SK-N-SH (cell line): ENCODE measurements around the gene RBBP8NL. TPM values are rescaled to one million over a fixed set of nuclear protein-coding genes. Genes with fewer than 3 reads are reported as not detected.

Source experiments
- CTCF ChIA-PET: fragments of 300-600, 350-600 bp; formaldehyde crosslinking; extraction: SDS; loops from one replicate; lab custom pipeline; 2021; lab: Yijun Ruan, JAX
- POLR2A ChIA-PET: fragments of 350-600 bp; sonication (Branson Sonifier 250); formaldehyde crosslinking; extraction: SDS; loops from one replicate; lab custom pipeline; 2020; ENCODE audit warnings: antibody characterized with exemption, inconsistent platforms; lab: Yijun Ruan, JAX
- DNase-seq: peaks from one replicate; pipeline ENCODE4 v3.0.0; 2012
- H2AFZ ChIP-seq: fragments of 200-600 bp; sonication (generic); 2 replicates; pipeline ENCODE4 v1.8.1; 2016; ENCODE audit warnings: antibody characterized with exemption, mild to moderate bottlenecking, low read depth
- H3F3A ChIP-seq: fragments of 200-600 bp; sonication (generic); replicated peaks from 2 replicates; pipeline ENCODE3; 2016; ENCODE audit warnings: antibody characterized with exemption, mild to moderate bottlenecking; ENCODE audit not compliant: insufficient read depth
- H3K27ac ChIP-seq, 2 experiments: fragments of 200-500 bp in 1 of 2; fragments of 200-600 bp in 1 of 2; sonication (Bioruptor generic) in 1 of 2; sonication (generic), shearing (Covaris generic) in 1 of 2; 2 replicates each; pipeline versions ENCODE4 v1.5.1 to v1.6.1; 2014 to 2016; ENCODE audit warnings: low read depth in 2 of 2, inconsistent platforms in 1 of 2, low read length in 1 of 2, mild to moderate bottlenecking in 1 of 2, mixed read lengths in 1 of 2
- H3K27me3 ChIP-seq: fragments of 200-600 bp; sonication (generic), shearing (Covaris generic); 2 replicates; pipeline ENCODE4 v1.6.1; 2016; ENCODE audit warnings: mixed run types; ENCODE audit not compliant: insufficient read depth
- H3K36me3 ChIP-seq, 2 experiments: fragments of 200-500 bp in 1 of 2; fragments of 200-600 bp in 1 of 2; sonication (Bioruptor generic) in 1 of 2; sonication (generic) in 1 of 2; replicated peaks in 1 of 2; 2 replicates each; pipeline versions ENCODE3 to v1.5.1; 2014 to 2016; ENCODE audit warnings: low read length in 1 of 2, mild to moderate bottlenecking in 1 of 2; ENCODE audit not compliant: insufficient read depth in 2 of 2, control insufficient read depth in 1 of 2
- H3K4me1 ChIP-seq, 2 experiments: fragments of 200-500 bp in 1 of 2; fragments of 200-600 bp in 1 of 2; sonication (Bioruptor generic) in 1 of 2; sonication (generic), shearing (Covaris generic) in 1 of 2; 2 replicates each; pipeline versions ENCODE4 v1.5.1 to v1.6.1; 2014 to 2016; ENCODE audit warnings: low read depth in 1 of 2, low read length in 1 of 2, mixed run types in 1 of 2; ENCODE audit not compliant: insufficient read depth in 2 of 2, control insufficient read depth in 1 of 2
- H3K4me2 ChIP-seq: fragments of 200-600 bp; sonication (generic), shearing (Covaris generic); 2 replicates; pipeline ENCODE4 v1.6.1; 2017; ENCODE audit warnings: mixed run types
- H3K4me3 ChIP-seq, 2 experiments: fragments of 200-500 bp in 1 of 2; fragments of 200-600 bp in 1 of 2; sonication (Bioruptor generic) in 1 of 2; sonication (generic), shearing (Covaris generic) in 1 of 2; 2 replicates each; pipeline versions ENCODE4 v1.5.1 to v1.8.1; 2014 to 2016; ENCODE audit warnings: low read depth in 2 of 2, inconsistent platforms in 1 of 2, low read length in 1 of 2, mild to moderate bottlenecking in 1 of 2, mixed read lengths in 1 of 2, moderate library complexity in 1 of 2
- H3K79me2 ChIP-seq: fragments of 200-600 bp; sonication (generic); 2 replicates; pipeline ENCODE4 v1.8.1; 2017; ENCODE audit warnings: mild to moderate bottlenecking; ENCODE audit not compliant: insufficient read depth
- H3K9ac ChIP-seq: fragments of 200-600 bp; sonication (generic); 2 replicates; pipeline ENCODE4 v1.6.1; 2017; ENCODE audit warnings: mixed run types
- H3K9me2 ChIP-seq: fragments of 200-600 bp; sonication (generic); 2 replicates; pipeline ENCODE4 v1.6.1; 2017; ENCODE audit warnings: mixed run types
- H3K9me3 ChIP-seq: fragments of 200-600 bp; sonication (generic); 2 replicates; pipeline ENCODE4 v1.6.1; 2017; ENCODE audit warnings: mixed run types, mild to moderate bottlenecking, moderate library complexity
- H4K20me1 ChIP-seq: fragments of 200-600 bp; sonication (generic); 2 replicates; pipeline ENCODE4 v1.6.1; 2017; ENCODE audit warnings: mild to moderate bottlenecking, mixed run types; ENCODE audit not compliant: insufficient read depth
- CHD2 ChIP-seq: fragments of 150-350 bp; IDR thresholded peaks from 2 replicates; pipeline ENCODE4 v1.6.1; 2018; ENCODE audit warnings: low read length; ENCODE audit not compliant: partially characterized antibody
- ELF1 ChIP-seq: IDR thresholded peaks from 2 replicates; pipeline ENCODE4 v1.4.0; 2012
- EP300 ChIP-seq, 2 experiments: IDR thresholded peaks; 2 replicates each; pipeline versions ENCODE4 v1.4.0 to v1.6.1; 2012; ENCODE audit warnings: borderline replicate concordance in 1 of 2, low read depth in 1 of 2, low read length in 1 of 2
- EZH2phosphoT487 ChIP-seq: fragments of 200-600 bp; sonication (generic); IDR thresholded peaks from 2 replicates; pipeline ENCODE4 v1.6.1; 2017; ENCODE audit warnings: low read depth, mixed run types, mild to moderate bottlenecking, antibody characterized with exemption, moderate library complexity, borderline replicate concordance
- FOSL2 ChIP-seq: IDR thresholded peaks from 2 replicates; pipeline ENCODE4 v1.4.0; 2012; ENCODE audit warnings: low read depth, mild to moderate bottlenecking, moderate library complexity, borderline replicate concordance
- JUND ChIP-seq: IDR thresholded peaks from 2 replicates; pipeline ENCODE4 v1.4.0; 2012
- MEF2A ChIP-seq: IDR thresholded peaks from 2 replicates; pipeline ENCODE4 v1.4.0; 2012; ENCODE audit warnings: low read depth, borderline replicate concordance
- NFIC ChIP-seq: IDR thresholded peaks from 2 replicates; pipeline ENCODE4 v1.4.0; 2012; ENCODE audit warnings: borderline replicate concordance
- TAF1 ChIP-seq: IDR thresholded peaks from 2 replicates; pipeline ENCODE4 v1.6.1; 2012; ENCODE audit warnings: low read depth, mild to moderate bottlenecking, low read length, moderate library complexity, borderline replicate concordance
- TCF12 ChIP-seq: IDR thresholded peaks from 2 replicates; pipeline ENCODE4 v1.4.0; 2012
- USF1 ChIP-seq: IDR thresholded peaks from 2 replicates; pipeline ENCODE4 v1.4.0; 2012; ENCODE audit warnings: low read depth, borderline replicate concordance
- WGBS: methylation state at CpG from one replicate; pipeline ENCODE4 v1.1.6; 2017; ENCODE audit warnings: low lambda C conversion rate; 5-methylcytosine and 5-hydroxymethylcytosine counted together
- polyA plus RNA-seq, 3 experiments: library from polyadenylated mRNA; depleted of rRNA; stranded (reverse); fragments of >200 nt; gene quantifications; 2 replicates each; pipeline ENCODE4 v1.2.3, GENCODE V29; 2012
- TF ChIP-seq, protein P1 (sequence below): IDR thresholded peaks from 2 replicates; pipeline ENCODE4; 2012
- TF ChIP-seq, protein P2 (sequence below): fragments of 200-600 bp; sonication (generic); IDR thresholded peaks from 2 replicates; pipeline ENCODE4 v1.6.1; 2017; ENCODE audit warnings: antibody characterized with exemption, mild to moderate bottlenecking, moderate library complexity
- TF ChIP-seq, protein P3 (sequence below): IDR thresholded peaks from 2 replicates; pipeline ENCODE4 v1.4.0; 2012; ENCODE audit warnings: low read depth, borderline replicate concordance

RBBP8NL gene
- polyA plus RNA-seq, 1 of the 3 experiments (the other 2 are of a cell fraction): not detected

DNA sequence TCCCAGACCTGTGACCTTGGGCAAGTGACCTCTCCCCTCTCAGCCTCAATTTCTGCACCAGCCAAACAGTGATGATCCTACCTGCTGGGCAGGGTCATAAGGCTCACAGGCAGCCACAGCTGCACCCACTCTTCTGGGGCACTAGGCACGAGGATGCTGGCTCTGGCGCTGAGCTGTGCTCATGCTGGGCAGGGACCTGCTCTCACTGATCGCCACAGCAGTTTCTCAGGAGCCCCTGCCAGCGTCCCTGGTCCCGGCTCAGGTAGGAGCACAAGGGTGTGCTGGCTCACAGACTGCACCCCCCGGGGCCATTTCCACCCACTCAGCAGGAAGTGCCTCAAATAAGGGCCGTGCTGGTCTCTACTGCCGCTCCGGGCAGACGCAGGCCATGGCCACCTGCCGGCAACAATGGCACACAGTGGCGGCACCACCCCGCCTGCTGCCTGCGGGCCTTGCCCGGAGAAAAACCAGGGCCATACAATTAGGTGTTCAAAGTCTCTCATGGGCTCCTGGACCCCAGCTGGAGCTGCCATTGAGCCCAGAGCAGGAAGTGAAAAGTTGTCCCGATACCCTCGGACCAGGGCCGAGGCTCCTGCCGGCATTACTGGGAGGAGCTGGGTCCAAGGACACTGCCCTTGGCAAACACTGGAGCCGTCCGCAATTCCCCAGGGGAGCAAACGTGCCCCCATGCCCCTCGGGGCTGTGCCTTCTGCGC lies 15.7 kb downstream of the RBBP8NL start (continued):
- TF ChIP-seq NFIC (no peak), MEF2A (no peak), TCF12 (no peak), CHD2 (no peak), EZH2phosphoT487 (no peak)
- TF ChIP-seq, protein P1, sequence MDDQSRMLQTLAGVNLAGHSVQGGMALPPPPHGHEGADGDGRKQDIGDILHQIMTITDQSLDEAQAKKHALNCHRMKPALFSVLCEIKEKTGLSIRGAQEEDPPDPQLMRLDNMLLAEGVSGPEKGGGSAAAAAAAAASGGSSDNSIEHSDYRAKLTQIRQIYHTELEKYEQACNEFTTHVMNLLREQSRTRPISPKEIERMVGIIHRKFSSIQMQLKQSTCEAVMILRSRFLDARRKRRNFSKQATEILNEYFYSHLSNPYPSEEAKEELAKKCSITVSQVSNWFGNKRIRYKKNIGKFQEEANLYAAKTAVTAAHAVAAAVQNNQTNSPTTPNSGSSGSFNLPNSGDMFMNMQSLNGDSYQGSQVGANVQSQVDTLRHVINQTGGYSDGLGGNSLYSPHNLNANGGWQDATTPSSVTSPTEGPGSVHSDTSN: no peak
- TF ChIP-seq, protein P2, sequence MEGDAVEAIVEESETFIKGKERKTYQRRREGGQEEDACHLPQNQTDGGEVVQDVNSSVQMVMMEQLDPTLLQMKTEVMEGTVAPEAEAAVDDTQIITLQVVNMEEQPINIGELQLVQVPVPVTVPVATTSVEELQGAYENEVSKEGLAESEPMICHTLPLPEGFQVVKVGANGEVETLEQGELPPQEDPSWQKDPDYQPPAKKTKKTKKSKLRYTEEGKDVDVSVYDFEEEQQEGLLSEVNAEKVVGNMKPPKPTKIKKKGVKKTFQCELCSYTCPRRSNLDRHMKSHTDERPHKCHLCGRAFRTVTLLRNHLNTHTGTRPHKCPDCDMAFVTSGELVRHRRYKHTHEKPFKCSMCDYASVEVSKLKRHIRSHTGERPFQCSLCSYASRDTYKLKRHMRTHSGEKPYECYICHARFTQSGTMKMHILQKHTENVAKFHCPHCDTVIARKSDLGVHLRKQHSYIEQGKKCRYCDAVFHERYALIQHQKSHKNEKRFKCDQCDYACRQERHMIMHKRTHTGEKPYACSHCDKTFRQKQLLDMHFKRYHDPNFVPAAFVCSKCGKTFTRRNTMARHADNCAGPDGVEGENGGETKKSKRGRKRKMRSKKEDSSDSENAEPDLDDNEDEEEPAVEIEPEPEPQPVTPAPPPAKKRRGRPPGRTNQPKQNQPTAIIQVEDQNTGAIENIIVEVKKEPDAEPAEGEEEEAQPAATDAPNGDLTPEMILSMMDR: no peak

DNA sequence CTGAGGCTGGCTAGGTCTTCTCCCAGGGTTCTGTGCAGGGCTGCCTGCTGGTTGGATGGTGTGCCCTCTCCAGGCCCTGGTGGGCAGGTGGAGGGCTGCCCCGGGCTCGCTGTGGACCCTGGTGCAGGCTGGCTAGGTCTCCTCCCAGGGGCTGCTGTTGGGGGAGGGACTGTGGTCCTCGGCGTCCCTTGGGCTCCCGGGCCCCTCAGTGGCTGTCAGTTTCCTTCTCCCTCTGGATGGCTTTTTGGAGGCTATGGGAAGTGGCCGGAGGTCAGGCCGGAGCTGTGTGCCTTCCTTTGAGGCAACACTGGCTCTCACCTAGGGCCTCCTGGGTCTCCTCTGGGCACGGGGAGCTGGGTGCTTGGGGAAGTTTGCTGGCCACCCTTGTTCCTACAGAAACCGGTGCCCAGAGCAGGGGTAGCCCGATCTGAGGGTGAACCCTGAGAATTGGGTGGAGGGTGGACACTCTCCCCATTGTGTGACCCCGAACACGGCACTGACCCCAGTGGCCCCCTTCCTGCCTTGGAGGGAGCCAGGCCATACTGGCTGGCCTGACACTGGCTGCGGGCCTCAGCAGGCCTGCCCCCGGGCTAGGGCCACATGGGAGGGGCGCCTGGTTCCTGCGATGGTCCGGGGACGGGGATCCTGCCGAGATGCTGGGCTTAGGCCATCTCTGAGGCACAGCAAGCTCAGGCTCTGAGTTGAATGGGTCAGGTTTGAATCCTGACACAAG lies 16.4 kb downstream of the RBBP8NL start:
- ChIA-PET CTCF (interaction anchor here (0.6 to 4.2 kb wide), 45 partner anchors 9 to 598 kb away, joined by 3 to 65 read pairs (median 5); no protein-coding TSS in a partner anchor), POLR2A (interaction anchor here (0.6 to 1.7 kb wide), 2 partner anchors 20 to 240 kb away, joined by 3 to 5 read pairs; no protein-coding TSS in a partner anchor)
- H2AFZ ChIP-seq: no peak overlapping the region
- 46% methylated on average over 5 of the region's 19 CpGs for WGBS
- no peak for DNase-seq
- no peaks in the 10 kb centered on the region for H3F3A ChIP-seq
- H3K79me2 ChIP-seq: peaks cover 5% of the 10 kb centered on the region; the same call in 1 of the 2 replicates
- no peak overlapping the region for H3K4me2 ChIP-seq
- H3K4me3 ChIP-seq: no peak overlapping the region
- no peak overlapping the region for H3K27ac ChIP-seq
- H3K27me3 ChIP-seq: no peaks in the 10 kb centered on the region
- H3K9me3 ChIP-seq: no peaks in the 10 kb centered on the region
- no peaks in the 10 kb centered on the region for H3K9me2 ChIP-seq
- peaks cover 0 to 37% of the 10 kb centered on the region in 2 experiments; a peak in 1 of 4 replicates for H3K4me1 ChIP-seq
- H3K36me3 ChIP-seq: no peaks in the 10 kb centered on the region
- H3K9ac ChIP-seq: no peak overlapping the region
- H4K20me1 ChIP-seq: 0 out of 2 replicates have a peak, but pooled peaks cover under 1% of the 10 kb centered on the region
- TF ChIP-seq EP300 (IDR thresholded peaks at IDR 0.05; ENCODE audit: borderline replicate concordance in 1 of 2, low read depth in 1 of 2, low read length in 1 of 2): no peak
- TF ChIP-seq EZH2phosphoT487: no peak
- TF ChIP-seq ELF1: no peak
- TF ChIP-seq, protein P3, sequence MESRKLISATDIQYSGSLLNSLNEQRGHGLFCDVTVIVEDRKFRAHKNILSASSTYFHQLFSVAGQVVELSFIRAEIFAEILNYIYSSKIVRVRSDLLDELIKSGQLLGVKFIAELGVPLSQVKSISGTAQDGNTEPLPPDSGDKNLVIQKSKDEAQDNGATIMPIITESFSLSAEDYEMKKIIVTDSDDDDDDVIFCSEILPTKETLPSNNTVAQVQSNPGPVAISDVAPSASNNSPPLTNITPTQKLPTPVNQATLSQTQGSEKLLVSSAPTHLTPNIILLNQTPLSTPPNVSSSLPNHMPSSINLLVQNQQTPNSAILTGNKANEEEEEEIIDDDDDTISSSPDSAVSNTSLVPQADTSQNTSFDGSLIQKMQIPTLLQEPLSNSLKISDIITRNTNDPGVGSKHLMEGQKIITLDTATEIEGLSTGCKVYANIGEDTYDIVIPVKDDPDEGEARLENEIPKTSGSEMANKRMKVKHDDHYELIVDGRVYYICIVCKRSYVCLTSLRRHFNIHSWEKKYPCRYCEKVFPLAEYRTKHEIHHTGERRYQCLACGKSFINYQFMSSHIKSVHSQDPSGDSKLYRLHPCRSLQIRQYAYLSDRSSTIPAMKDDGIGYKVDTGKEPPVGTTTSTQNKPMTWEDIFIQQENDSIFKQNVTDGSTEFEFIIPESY: no peak
- no peak for TF ChIP-seq JUND
- no peak for TF ChIP-seq USF1
- TF ChIP-seq FOSL2: no peak
- no peak for TF ChIP-seq TAF1
- no peak for TF ChIP-seq CHD2
